Measurements from ENCODE around the gene CCPG1. TPM values are rescaled to one million over a fixed set of nuclear protein-coding genes. Genes with fewer than 3 reads are reported as not detected.
A peak's percentile ranks its signal among the peaks of the same experiment; 100 is the strongest.

CCPG1 gene
- total and polyA plus RNA-seq, 2 of the 13 experiments (the other 11 are each of a cell fraction or from before 2014, with no cell fraction given), result 16.1 to 19.5 TPM

DNA sequence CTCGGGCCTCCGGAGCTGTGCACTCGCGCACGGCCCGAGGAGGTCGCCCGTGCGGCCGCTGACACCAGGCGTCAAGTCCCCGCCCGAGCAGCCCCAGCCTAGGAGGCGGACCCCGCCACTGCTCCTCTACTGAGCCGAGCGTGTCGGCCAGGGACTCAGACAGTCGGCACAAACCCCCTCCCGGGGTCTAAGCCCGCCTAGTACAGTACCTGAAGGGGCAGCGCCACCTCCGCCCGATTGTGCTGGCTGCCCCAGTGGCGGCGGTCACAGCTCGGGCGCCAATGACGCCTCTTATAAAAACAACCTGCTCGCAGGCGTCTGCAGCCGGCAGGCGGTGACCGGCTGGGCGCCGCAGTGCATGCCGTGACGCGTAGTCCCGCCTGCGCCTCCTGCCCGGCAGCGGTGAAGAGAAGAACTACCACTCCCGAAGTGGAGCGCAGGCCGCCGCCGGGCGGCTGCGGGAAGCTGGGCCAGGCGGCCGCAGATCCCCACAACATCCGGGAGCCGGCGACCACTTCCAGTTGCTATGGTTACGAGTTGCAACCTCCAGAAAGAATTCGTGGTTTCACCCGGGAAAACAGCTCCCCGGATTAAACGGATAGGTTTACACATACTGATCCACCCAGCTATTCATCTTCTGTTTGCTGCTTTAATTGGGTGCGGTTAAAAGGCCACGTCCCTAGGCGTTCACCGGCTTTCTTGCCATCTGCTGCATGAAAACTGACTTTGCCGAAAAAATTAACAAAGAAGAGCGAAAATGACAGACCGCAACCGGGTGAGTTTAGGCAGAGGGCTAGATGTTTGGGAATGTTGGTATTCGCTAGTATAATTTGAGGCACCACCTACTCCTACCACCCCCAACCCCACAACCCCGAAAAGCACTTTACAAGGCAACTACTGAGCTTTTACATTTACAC lies at the start of gene CCPG1, which contains the start of gene PIERCE2 (continued):
- TF ChIP-seq ARID5B (CRISPR knock-in tag; IDR thresholded peaks at IDR 0.05) (peak; percentile 56; the same call in 1 of the 2 replicates), ONECUT2 (CRISPR knock-in tag; IDR thresholded peaks at IDR 0.05) (0 out of 2 replicates have a peak, but pooled peaks have one; percentile 2), ZNF773 (CRISPR knock-in tag; IDR thresholded peaks at IDR 0.05; ENCODE audit: borderline replicate concordance) (peak; percentile 60; the same call in 1 of the 2 replicates), FOXJ3 (CRISPR knock-in tag; IDR thresholded peaks at IDR 0.05; ENCODE audit: borderline replicate concordance) (peak; percentile 53; the same call in 1 of the 2 replicates), RBM39 (IDR thresholded peaks at IDR 0.05; ENCODE audit: low read depth, low read length, poor library complexity, severe bottlenecking) (peak; percentile 95), ZNF124 (CRISPR knock-in tag; IDR thresholded peaks at IDR 0.05) (peak; percentile 44; the same call in 1 of the 2 replicates), GABPA (IDR thresholded peaks at IDR 0.05; ENCODE audit: low read depth, low read length) (peak; percentile 49; the same call in 1 of the 2 replicates), GABPA (CRISPR knock-in tag; IDR thresholded peaks at IDR 0.05; ENCODE audit: low read depth) (peak; percentile 83), CREB1 (IDR thresholded peaks at IDR 0.05) (peak; percentile 89), CREB1 (CRISPR knock-in tag; IDR thresholded peaks at IDR 0.05) (peak; percentile 82), RAD51 (IDR thresholded peaks at IDR 0.05; ENCODE audit: borderline replicate concordance) (no peak), RARG (CRISPR knock-in tag; IDR thresholded peaks at IDR 0.05; ENCODE audit: low read depth) (no peak), ZNF704 (CRISPR knock-in tag; IDR thresholded peaks at IDR 0.05; ENCODE audit: borderline replicate concordance) (no peak; the same call in 1 of the 2 replicates), ASH2L (IDR thresholded peaks at IDR 0.05; ENCODE audit: insufficient read length, low read depth, low read length) (peak; percentile 81), STAG1 (CRISPR knock-in tag; IDR thresholded peaks at IDR 0.05) (no peak; the same call in 1 of the 2 replicates), ZNF788 (CRISPR knock-in tag; IDR thresholded peaks at IDR 0.05; ENCODE audit: borderline replicate concordance) (peak; percentile 23; the same call in 1 of the 2 replicates)
- TF ChIP-seq, protein P1, sequence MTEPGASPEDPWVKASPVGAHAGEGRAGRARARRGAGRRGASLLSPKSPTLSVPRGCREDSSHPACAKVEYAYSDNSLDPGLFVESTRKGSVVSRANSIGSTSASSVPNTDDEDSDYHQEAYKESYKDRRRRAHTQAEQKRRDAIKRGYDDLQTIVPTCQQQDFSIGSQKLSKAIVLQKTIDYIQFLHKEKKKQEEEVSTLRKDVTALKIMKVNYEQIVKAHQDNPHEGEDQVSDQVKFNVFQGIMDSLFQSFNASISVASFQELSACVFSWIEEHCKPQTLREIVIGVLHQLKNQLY (CRISPR knock-in tag; IDR thresholded peaks at IDR 0.05), result 0 out of 2 replicates have a peak, but pooled peaks have one; percentile 13
- TF ChIP-seq, protein P2, sequence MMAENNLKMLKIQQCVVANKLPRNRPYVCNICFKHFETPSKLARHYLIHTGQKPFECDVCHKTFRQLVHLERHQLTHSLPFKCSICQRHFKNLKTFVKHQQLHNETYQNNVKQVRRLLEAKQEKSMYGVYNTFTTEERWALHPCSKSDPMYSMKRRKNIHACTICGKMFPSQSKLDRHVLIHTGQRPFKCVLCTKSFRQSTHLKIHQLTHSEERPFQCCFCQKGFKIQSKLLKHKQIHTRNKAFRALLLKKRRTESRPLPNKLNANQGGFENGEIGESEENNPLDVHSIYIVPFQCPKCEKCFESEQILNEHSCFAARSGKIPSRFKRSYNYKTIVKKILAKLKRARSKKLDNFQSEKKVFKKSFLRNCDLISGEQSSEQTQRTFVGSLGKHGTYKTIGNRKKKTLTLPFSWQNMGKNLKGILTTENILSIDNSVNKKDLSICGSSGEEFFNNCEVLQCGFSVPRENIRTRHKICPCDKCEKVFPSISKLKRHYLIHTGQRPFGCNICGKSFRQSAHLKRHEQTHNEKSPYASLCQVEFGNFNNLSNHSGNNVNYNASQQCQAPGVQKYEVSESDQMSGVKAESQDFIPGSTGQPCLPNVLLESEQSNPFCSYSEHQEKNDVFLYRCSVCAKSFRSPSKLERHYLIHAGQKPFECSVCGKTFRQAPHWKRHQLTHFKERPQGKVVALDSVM (CRISPR knock-in tag; IDR thresholded peaks at IDR 0.05), result peak; percentile 50; the same call in 1 of the 2 replicates
- TF ChIP-seq, protein P3, sequence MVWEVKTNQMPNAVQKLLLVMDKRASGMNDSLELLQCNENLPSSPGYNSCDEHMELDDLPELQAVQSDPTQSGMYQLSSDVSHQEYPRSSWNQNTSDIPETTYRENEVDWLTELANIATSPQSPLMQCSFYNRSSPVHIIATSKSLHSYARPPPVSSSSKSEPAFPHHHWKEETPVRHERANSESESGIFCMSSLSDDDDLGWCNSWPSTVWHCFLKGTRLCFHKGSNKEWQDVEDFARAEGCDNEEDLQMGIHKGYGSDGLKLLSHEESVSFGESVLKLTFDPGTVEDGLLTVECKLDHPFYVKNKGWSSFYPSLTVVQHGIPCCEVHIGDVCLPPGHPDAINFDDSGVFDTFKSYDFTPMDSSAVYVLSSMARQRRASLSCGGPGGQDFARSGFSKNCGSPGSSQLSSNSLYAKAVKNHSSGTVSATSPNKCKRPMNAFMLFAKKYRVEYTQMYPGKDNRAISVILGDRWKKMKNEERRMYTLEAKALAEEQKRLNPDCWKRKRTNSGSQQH (CRISPR knock-in tag; IDR thresholded peaks at IDR 0.05; ENCODE audit: low read depth), result no peak; the same call in 1 of the 2 replicates

Data from HepG2 (cell line).